HepG2 (cell line): Measurements from ENCODE around the gene FGF9.

Source experiments
- CREB1 ChIP-seq, 2 experiments: fragments of 450-650 bp in 1 of 2; IDR thresholded peaks; 2 replicates each; pipeline ENCODE4 v1.6.1; 2016 to 2017; ENCODE audit warnings: control low read depth in 1 of 2, mild to moderate bottlenecking in 1 of 2, missing compliant biosample characterization in 1 of 2, missing genetic modification characterization in 1 of 2
- CTCF ChIP-seq: sonication (generic); formaldehyde crosslinking; IDR thresholded peaks from 2 replicates; pipeline ENCODE4 v1.5.0; 2020; ENCODE audit warnings: mild to moderate bottlenecking, missing genetic modification reagents, moderate library complexity
- HIC2 ChIP-seq: sonication (generic); formaldehyde crosslinking; IDR thresholded peaks from 2 replicates; pipeline ENCODE4 v1.9.0; 2022; ENCODE audit warnings: low read depth, missing genetic modification reagents
- KDM5B ChIP-seq: sonication (generic); formaldehyde crosslinking; IDR thresholded peaks from 2 replicates; pipeline ENCODE4 v1.4.0; 2020; ENCODE audit warnings: missing genetic modification reagents, mild to moderate bottlenecking, borderline replicate concordance
- NR3C1 ChIP-seq: sonication (generic); formaldehyde crosslinking; IDR thresholded peaks from 2 replicates; pipeline ENCODE4 v1.4.0; 2020; ENCODE audit warnings: missing genetic modification reagents
- PHB2 ChIP-seq: fragments of 450-650 bp; IDR thresholded peaks from 2 replicates; pipeline ENCODE4 v1.6.1; 2018; ENCODE audit not compliant: partially characterized antibody
- SNRNP70 ChIP-seq: fragments of 200-400 bp; formaldehyde crosslinking; IDR thresholded peaks from 2 replicates; pipeline ENCODE4 v1.6.1; 2017; ENCODE audit warnings: mild to moderate bottlenecking, low read depth, low read length, moderate library complexity

- no peak for TF ChIP-seq HIC2 (CRISPR knock-in tag)
- no peak for TF ChIP-seq NR3C1 (CRISPR knock-in tag)
- TF ChIP-seq KDM5B = no peak
- TF ChIP-seq PHB2 = no peak
- TF ChIP-seq CREB1 (IDR thresholded peaks at IDR 0.05) = no peak
- no peak for TF ChIP-seq CREB1 (CRISPR knock-in tag; IDR thresholded peaks at IDR 0.05)
- no peak for TF ChIP-seq CTCF
- no peak for TF ChIP-seq SNRNP70
Measured at GRCh38 chr13:21710163-21710562, 39.3 kb downstream of the FGF9 start.
